ENCODE results near the gene USP48.

USP48 gene

GRCh38 chr1:21689661-21690372 is 93.1 kb downstream of the USP48 start:
- TF ChIP-seq RAD21 (IDR thresholded peaks at IDR 0.05; ENCODE audit: low read depth) (no peak), CREB1 (IDR thresholded peaks at IDR 0.05; ENCODE audit: low read depth) (no peak), EP300 (IDR thresholded peaks at IDR 0.05; ENCODE audit: borderline replicate concordance) (no peak), CEBPB (IDR thresholded peaks at IDR 0.05) (no peak), TAF1 (IDR thresholded peaks at IDR 0.05; ENCODE audit: low read depth) (no peak), YY1 (IDR thresholded peaks at IDR 0.05; ENCODE audit: low read depth) (no peak), ZBTB7A (IDR thresholded peaks at IDR 0.05; ENCODE audit: low read depth) (no peak), TCF12 (IDR thresholded peaks at IDR 0.05; ENCODE audit: low read depth) (no peak), MAX (IDR thresholded peaks at IDR 0.05) (no peak), FOXM1 (IDR thresholded peaks at IDR 0.05; ENCODE audit: borderline replicate concordance, low read depth) (no peak), USF1 (IDR thresholded peaks at IDR 0.05) (no peak), EGR1 (IDR thresholded peaks at IDR 0.05) (no peak), REST (IDR thresholded peaks at IDR 0.05; ENCODE audit: low read depth) (no peak)

GRCh38 chr1:21687081-21687529 is 95.8 kb downstream of the USP48 start:
- TF ChIP-seq TCF12 (IDR thresholded peaks at IDR 0.05; ENCODE audit: low read depth): no peak
- TF ChIP-seq YY1 (IDR thresholded peaks at IDR 0.05; ENCODE audit: low read depth): no peak
- TF ChIP-seq FOXM1 (IDR thresholded peaks at IDR 0.05; ENCODE audit: borderline replicate concordance, low read depth): no peak
- no peak for TF ChIP-seq CEBPB (IDR thresholded peaks at IDR 0.05)
- no peak for TF ChIP-seq TAF1 (IDR thresholded peaks at IDR 0.05; ENCODE audit: low read depth)
- no peak for TF ChIP-seq RAD21 (IDR thresholded peaks at IDR 0.05; ENCODE audit: low read depth)

GRCh38 chr1:21685946-21686678 is 96.8 kb downstream of the USP48 start:
- TF ChIP-seq ZBTB7A (IDR thresholded peaks at IDR 0.05; ENCODE audit: low read depth) (no peak), REST (IDR thresholded peaks at IDR 0.05; ENCODE audit: low read depth) (no peak), YY1 (IDR thresholded peaks at IDR 0.05; ENCODE audit: low read depth) (no peak)

- TF ChIP-seq CREB1 (IDR thresholded peaks at IDR 0.05; ENCODE audit: low read depth) (no peak), TAF1 (IDR thresholded peaks at IDR 0.05; ENCODE audit: low read depth) (no peak), CEBPB (IDR thresholded peaks at IDR 0.05) (no peak), EP300 (IDR thresholded peaks at IDR 0.05; ENCODE audit: borderline replicate concordance) (no peak), NFIC (IDR thresholded peaks at IDR 0.05) (no peak), RAD21 (IDR thresholded peaks at IDR 0.05; ENCODE audit: low read depth) (no peak), TCF12 (IDR thresholded peaks at IDR 0.05; ENCODE audit: low read depth) (no peak), FOXM1 (IDR thresholded peaks at IDR 0.05; ENCODE audit: borderline replicate concordance, low read depth) (no peak), EGR1 (IDR thresholded peaks at IDR 0.05) (no peak), ZBTB7A (IDR thresholded peaks at IDR 0.05; ENCODE audit: low read depth) (no peak), USF1 (IDR thresholded peaks at IDR 0.05) (no peak)
Observed at GRCh38 chr1:21681426-21681825, 101.5 kb downstream of the USP48 start.

GRCh38 chr1:21680918-21681317 is 102.0 kb downstream of the USP48 start:
- TF ChIP-seq FOXM1 (IDR thresholded peaks at IDR 0.05; ENCODE audit: borderline replicate concordance, low read depth) (no peak), TEAD4 (IDR thresholded peaks at IDR 0.05) (no peak), YY1 (IDR thresholded peaks at IDR 0.05; ENCODE audit: low read depth) (no peak), USF1 (IDR thresholded peaks at IDR 0.05) (no peak), REST (IDR thresholded peaks at IDR 0.05; ENCODE audit: low read depth) (no peak), CEBPB (IDR thresholded peaks at IDR 0.05) (no peak), CREB1 (IDR thresholded peaks at IDR 0.05; ENCODE audit: low read depth) (no peak), TCF12 (IDR thresholded peaks at IDR 0.05; ENCODE audit: low read depth) (no peak), TAF1 (IDR thresholded peaks at IDR 0.05; ENCODE audit: low read depth) (no peak)

Data from Ishikawa (cell line).